DMS79 (cell line): ENCODE results near the gene ZNF714.
"Not testable (repeated sequence)": the region's sequence is repeated elsewhere in the genome, so short reads cannot be mapped to it uniquely, and the experiment has no call there.

Experiments used
- DNase-seq: peaks from one replicate; lab custom pipeline; 2025; lab: John Stamatoyannopoulos, UW

ZNF714 gene

GRCh38 chr19:21130097-21130775 lies 48.2 kb downstream of the ZNF714 start:
- DNase-seq, result peak; percentile 5

GRCh38 chr19:21133633-21134032 lies 51.6 kb downstream of the ZNF714 start:
- DNase-seq, result no peak

GRCh38 chr19:21134934-21135366 lies 52.9 kb downstream of the ZNF714 start:
- no peak for DNase-seq

GRCh38 chr19:21135433-21135832 lies 53.4 kb downstream of the ZNF714 start:
- no peak for DNase-seq

GRCh38 chr19:21138130-21138529 lies 56.1 kb downstream of the ZNF714 start:
- DNase-seq, result no peak

GRCh38 chr19:21141006-21141405 lies 59.0 kb downstream of the ZNF714 start:
- not testable (repeated sequence) for DNase-seq

- DNase-seq, result peak; percentile 92
Observed at GRCh38 chr19:21141787-21142464, 59.9 kb downstream of the ZNF714 start, which contains the start of gene ZNF431. Gene ZNF431, plus strand, starts transcription at chr19:21142040. Its CDS starts 144 bp downstream, at chr19:21142184.

- no peak for DNase-seq
Observed at GRCh38 chr19:21143428-21143827, 61.4 kb downstream of the ZNF714 start.

- no peak for DNase-seq
Observed at GRCh38 chr19:21143854-21144253, 61.9 kb downstream of the ZNF714 start.

- no peak for DNase-seq
Observed at GRCh38 chr19:21147540-21147939, 65.5 kb downstream of the ZNF714 start.

GRCh38 chr19:21148681-21149080 lies 66.7 kb downstream of the ZNF714 start:
- no peak for DNase-seq

GRCh38 chr19:21149877-21150276 lies 67.9 kb downstream of the ZNF714 start:
- no peak for DNase-seq

GRCh38 chr19:21151460-21151859 lies 69.5 kb downstream of the ZNF714 start:
- DNase-seq, result no peak

- DNase-seq, result no peak
Observed at GRCh38 chr19:21158523-21159135, 76.6 kb downstream of the ZNF714 start.

GRCh38 chr19:21164541-21164940 lies 82.5 kb downstream of the ZNF714 start:
- DNase-seq, result no peak

GRCh38 chr19:21166436-21166835 lies 84.4 kb downstream of the ZNF714 start:
- DNase-seq, result no peak
